Stimulated activated CD4-positive, alpha-beta T cell treated with anti-CD3 and anti-CD28 coated beads, Interleukin-1b, Interleukin-23, amount 100 ng/mL, for 48 hours (primary cell): ENCODE data around the gene CFAP210.

Experiments
- DNase-seq: peaks from one replicate; pipeline ENCODE4 v3.0.0-alpha.2; 2020

Gene CFAP210

GRCh38 chr2:169694113-169694893 lies at the start of gene CFAP210, which contains the start of gene PHOSPHO2:
Gene CFAP210 (minus strand): TSS chr2:169694405. CDS start chr2:169694327, 78 bp downstream.
Gene PHOSPHO2 (plus strand): TSS chr2:169694469. CDS start chr2:169700972, 6,503 bp downstream.
- peak; percentile 98 for DNase-seq

GRCh38 chr2:169743549-169743948 lies 49.3 kb upstream of the CFAP210 start:
- DNase-seq, result no peak

GRCh38 chr2:169739351-169739750 lies 45.1 kb upstream of the CFAP210 start:
- no peak for DNase-seq

GRCh38 chr2:169738566-169739229 lies 44.5 kb upstream of the CFAP210 start:
- no peak for DNase-seq

GRCh38 chr2:169736902-169737301 lies 42.7 kb upstream of the CFAP210 start:
- no peak for DNase-seq

- no peak for DNase-seq
Observed at GRCh38 chr2:169735623-169736022, 41.4 kb upstream of the CFAP210 start.

GRCh38 chr2:169734169-169734847 lies 40.1 kb upstream of the CFAP210 start:
- no peak for DNase-seq

- no peak for DNase-seq
Observed at GRCh38 chr2:169732583-169733358, 38.6 kb upstream of the CFAP210 start.

- no peak for DNase-seq
Observed at GRCh38 chr2:169732075-169732474, 37.9 kb upstream of the CFAP210 start.

- no peak for DNase-seq
Observed at GRCh38 chr2:169729274-169729605, 35.0 kb upstream of the CFAP210 start.

- no peak for DNase-seq
Observed at GRCh38 chr2:169727065-169727464, 32.9 kb upstream of the CFAP210 start.

- DNase-seq, result no peak
Observed at GRCh38 chr2:169721016-169721415, 26.8 kb upstream of the CFAP210 start.

GRCh38 chr2:169718930-169719504 lies 24.8 kb upstream of the CFAP210 start:
- DNase-seq, result no peak

GRCh38 chr2:169717691-169718063 lies 23.5 kb upstream of the CFAP210 start:
- DNase-seq, result no peak

GRCh38 chr2:169716938-169717690 lies 22.9 kb upstream of the CFAP210 start:
- DNase-seq, result no peak

- DNase-seq, result no peak
Observed at GRCh38 chr2:169716238-169716886, 22.2 kb upstream of the CFAP210 start.

GRCh38 chr2:169715379-169716237 lies 21.4 kb upstream of the CFAP210 start:
- DNase-seq, result no peak

GRCh38 chr2:169714699-169715098 lies 20.5 kb upstream of the CFAP210 start:
- no peak for DNase-seq

GRCh38 chr2:169713331-169713730 lies 19.1 kb upstream of the CFAP210 start:
- no peak for DNase-seq

GRCh38 chr2:169712791-169713227 lies 18.6 kb upstream of the CFAP210 start:
- no peak for DNase-seq
